GM04503 (cell line): ENCODE data around the gene KRTAP5-4.
"Not testable (repeated sequence)": the region's sequence is repeated elsewhere in the genome, so short reads cannot be mapped to it uniquely, and the experiment has no call there.

Experiments
- DNase-seq: peaks from one replicate; pipeline ENCODE4 v3.0.0-alpha.2; 2012; ENCODE audit warnings: low read depth

KRTAP5-4 gene

DNA sequence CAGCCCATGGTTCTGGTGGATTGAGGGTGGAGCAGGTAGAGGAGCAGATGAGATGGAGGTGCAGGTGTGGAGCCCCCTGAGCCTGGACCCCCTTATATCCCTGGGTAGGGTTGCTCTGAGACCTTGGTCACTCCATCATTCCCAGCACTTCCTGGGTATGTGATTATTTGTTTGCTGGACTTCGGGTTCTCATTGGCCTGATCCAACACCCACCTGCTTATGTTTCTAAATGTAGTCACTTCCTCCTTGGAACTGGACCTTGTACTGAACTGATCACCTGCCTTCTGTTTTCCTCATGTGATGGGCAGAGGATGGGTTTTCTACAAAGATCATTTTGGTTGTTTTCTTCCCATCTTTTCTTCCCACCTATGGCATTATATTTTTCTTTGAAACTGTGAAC lies at the start of gene KRTAP5-4:
Gene KRTAP5-4 (minus strand): TSS at position 53 of the 400 bp plus-strand sequence. CDS start 45 bp downstream, at position 8.
- no peak for DNase-seq

DNA sequence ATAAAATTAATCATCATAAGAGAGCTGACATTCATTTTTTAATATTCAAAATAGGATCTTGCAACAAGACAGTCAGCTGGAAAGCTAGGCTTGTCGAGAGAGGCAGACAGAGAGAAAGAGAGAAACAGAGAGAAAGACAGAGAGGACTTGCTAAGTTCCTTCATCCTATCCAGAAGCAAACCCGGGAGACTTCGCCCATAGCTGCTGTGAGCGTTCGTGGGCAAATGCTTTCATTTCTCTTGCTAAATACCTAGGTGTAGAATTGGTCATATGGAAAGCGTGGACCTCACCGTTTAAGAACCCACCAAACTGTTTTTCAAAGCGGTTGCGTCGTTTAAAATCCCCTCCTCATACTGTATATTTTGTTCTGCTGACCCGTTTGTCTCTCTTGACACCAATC lies 49.7 kb upstream of the KRTAP5-4 start:
- DNase-seq: no peak

- no peak for DNase-seq
These were observed 49.0 kb upstream of the KRTAP5-4 start for GRCh38 chr11:1670905-1671371.

- not testable (repeated sequence) for DNase-seq
These were observed 48.5 kb upstream of the KRTAP5-4 start for GRCh38 chr11:1670457-1670856.

DNA sequence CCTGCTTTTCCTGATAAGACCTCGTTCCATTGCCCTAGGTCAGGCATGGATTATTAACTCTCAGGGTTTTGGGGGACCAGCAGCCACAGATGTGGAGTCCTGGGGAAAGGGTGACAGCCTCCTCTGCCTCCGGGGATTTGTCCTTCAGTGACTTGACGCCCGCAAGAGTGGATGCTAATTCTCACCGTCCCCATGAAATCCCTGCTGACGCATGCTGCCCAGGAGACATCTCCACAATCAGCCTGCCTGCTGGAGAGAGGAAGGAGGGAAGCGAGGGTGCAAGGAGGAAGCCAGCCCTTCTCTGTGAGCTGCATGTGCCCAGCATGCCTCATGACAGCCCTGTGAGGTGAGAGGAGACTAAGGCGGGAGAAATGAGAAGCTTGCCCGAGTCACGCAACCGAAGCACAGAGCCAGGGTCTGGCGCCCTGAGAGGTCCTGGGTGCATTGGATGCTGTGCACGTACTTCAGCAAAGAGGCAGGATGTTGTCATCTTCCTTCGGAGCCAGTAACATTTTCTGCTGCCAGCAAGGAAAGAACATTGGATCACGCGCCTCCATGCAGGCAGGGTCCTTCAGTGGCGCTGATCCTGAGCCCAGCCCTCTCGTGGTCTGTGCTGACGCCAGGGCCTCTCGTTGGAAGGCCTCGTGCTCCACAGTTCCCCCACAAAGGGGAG lies 47.7 kb upstream of the KRTAP5-4 start:
- no peak for DNase-seq

DNA sequence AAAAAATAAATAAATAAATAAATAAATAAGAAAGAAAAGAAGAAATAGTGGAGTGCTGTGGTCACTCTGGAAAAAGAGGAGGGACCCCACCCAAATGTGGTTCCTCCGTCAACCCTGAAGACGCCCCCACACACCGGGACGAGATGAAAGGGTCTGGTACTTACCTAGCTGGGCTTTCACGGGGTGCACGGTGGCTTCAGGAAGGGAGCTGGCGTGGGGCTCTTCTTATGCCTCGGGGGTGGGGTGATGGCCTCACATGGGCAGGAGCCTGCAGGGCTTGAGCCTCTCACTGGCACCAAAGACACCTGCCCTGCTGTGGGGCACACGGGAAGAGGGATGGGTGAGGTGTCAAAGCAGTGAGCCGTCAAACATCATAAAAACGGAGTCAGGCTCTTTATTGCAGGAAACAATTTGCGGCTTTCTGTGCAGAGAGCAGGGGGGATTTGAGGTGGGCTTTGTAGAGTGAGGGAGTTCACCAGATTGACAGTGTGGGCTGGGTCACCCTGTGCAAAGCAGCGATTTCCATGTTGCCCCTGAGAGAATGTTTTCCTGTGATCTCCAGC lies 47.1 kb upstream of the KRTAP5-4 start:
- DNase-seq: no peak

DNA sequence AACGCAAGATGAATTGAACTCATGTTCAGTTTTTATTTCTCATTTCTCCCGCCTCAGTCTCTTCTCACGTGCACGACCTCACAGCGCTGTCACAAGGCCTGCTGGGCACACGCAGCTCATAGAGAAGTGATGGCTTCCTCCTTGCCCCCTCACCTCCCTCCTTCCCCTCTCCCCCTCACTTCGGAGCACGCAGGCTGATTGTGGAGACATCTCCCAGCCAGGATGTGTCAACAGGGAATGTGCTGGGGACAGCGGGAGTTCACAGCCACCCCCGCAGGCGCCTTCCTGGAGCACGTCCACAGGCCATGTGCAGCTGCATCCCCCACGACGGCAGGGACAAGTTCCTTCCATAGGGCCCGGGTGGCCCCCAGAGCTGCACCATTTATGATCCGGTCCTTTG lies 46.0 kb upstream of the KRTAP5-4 start:
- DNase-seq: no peak

- no peak for DNase-seq
These were observed 45.3 kb upstream of the KRTAP5-4 start for GRCh38 chr11:1667121-1667850.

DNA sequence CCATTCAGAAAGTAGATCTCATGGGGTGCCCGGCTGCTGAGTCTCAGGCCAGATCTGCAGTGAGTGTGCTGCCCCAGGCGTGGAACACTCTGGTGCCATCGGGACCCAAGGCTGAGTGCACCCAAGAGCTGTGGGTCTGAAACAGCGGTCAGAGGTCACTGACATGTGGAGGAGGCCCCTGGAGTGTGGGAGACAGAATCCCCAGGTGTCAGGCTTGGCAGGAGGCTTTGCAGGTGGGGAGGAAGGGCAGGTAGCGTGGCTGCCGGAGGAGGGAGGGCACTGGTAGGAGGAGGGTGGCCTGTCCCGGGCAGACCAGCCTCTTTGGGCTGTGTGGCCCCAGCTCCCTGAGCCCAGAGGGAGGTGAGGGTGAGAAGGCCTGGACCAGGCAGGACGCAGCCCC lies 43.4 kb upstream of the KRTAP5-4 start:
- no peak for DNase-seq

- not testable (repeated sequence) for DNase-seq
These were observed 40.9 kb upstream of the KRTAP5-4 start for GRCh38 chr11:1662699-1663283.

DNA sequence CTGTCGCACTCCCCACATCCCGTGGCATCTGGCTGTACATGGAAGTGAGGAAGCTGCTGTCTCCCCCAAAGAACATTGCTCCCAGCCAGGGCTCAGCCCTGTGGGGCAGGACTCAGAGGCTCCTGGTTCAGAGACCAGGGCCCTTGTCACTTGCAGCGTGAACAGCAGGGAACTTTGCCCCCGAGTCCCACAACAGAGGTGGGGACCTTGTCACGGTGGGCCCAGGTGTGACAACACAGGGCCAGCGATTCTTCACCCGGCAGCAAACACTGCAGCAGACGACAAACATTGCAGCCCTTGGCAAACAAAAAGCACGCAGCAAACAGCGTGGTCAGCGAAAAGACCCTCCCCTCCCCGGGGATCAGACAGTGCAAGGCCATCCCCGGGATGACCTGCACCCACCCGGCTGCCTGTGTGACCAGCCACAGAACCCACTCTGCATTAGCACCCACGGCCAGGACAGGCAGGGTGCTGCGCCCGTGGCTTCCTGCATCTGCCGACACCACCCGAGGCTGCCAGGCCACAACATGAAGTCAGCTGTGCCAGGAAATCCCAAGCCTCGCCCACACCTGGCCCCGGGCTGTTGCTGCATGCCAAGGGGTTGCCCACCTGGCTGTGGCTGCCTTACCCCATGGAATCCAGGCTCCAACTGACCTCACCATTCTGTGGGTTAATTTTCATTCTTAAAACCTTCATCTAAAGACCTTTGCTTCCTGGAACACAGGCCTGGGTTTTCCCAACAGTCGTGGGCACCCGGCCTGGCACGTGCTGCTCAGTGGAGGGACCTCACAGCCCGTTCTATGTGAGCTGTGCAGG lies 39.7 kb upstream of the KRTAP5-4 start:
- DNase-seq: not testable (repeated sequence)

- no peak for DNase-seq
These were observed 38.4 kb upstream of the KRTAP5-4 start for GRCh38 chr11:1660111-1660867.

DNA sequence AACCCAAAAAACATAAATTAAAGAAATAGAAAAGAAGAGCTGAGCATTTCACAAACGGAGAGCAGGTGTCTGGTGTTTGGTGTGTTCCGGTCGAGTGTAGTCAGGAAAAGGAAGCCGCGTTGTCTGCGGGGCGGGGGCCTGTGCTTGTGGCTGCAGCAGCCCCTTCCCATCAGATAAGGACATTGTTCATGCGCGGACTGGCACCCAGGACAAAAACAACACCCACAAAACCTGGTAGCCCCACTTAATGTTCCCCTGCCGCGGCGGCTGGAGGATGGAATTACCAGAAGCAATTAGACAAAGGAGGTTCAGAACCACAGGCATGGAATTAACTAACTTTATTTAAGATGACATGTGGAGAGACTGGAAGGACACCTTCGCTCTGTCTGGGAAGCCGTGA lies 37.6 kb upstream of the KRTAP5-4 start:
- DNase-seq: no peak

DNA sequence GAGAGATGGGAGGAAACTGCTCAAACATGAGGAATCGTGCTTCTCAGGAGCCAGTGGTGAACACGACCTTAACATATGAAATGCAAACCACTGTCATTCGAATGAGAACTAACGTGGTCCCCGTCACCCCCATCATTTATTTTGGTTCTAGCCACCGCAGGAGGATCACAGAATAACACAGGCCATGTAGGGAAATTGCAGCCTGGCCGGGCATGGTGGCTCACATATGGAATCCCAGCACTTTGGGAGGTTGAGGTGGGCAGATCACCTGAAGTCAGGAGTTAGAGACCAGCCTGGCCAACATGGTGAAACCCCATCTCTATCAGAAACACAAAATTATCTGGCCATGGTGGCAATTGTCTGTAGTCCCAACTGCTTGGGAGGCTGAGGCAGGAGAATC lies 34.7 kb upstream of the KRTAP5-4 start:
- DNase-seq: no peak

DNA sequence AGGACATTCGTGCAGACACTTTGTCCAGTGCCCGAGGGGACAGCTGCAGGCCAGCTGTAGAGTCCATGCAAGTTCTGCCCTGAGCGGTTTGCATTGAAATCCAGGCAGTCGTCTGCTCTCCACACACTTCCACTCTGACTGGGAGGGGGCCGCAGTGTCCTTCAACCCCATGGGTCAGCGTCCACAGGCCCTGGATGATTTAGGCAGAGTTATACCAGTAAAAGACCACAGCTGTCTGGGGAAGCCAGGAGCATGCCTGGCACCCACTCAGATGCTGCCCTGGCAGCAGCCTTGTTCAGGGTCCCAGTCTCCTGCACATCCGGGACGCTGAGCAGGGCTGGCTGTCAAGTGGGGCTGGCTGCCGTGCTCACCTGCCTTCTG lies 34.1 kb upstream of the KRTAP5-4 start:
- DNase-seq: no peak

DNA sequence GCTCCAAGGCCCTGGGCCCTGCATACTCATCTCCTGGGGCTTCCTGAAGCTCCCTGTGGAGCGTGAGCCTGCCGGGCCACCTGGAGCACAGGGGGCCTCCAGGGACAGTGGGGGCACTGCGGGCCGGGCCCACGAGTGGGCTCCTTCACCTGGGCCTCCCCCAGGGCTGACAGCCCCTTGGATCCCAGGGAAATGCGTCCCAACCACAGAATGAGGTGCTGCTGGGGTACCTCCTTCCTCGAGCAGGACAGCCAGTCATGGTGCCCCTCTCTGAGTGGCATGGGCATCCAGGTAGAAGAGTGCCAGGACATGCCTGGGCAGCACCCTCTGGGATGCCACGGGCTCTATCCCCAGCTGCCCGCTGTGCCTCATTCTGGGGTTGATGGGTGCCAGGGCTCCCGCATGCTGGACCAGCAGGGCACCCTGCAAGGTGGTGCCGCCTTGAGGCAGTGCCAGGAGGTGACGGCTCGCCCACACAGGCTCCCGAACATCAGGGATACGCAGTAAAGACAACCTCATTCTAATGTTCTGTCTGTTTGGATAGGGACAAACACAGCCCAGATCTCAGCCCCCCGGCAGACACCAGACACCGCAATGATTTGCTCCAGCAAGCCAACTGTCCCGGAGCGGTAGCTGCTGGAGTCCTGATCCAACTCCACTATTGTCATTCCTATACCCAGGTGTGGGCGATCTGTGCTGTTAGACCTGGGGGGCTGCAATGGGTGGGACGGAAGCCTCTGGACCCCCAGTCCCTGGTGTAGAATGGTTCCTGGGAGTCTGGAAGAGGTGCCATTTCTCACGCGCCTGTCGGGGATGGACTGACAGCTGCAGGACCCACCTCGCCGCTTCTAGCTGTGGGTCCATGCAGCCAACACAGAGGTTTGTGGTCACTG lies 33.5 kb upstream of the KRTAP5-4 start:
- DNase-seq: no peak

- no peak for DNase-seq
These were observed 32.6 kb upstream of the KRTAP5-4 start for GRCh38 chr11:1654388-1655167.

DNA sequence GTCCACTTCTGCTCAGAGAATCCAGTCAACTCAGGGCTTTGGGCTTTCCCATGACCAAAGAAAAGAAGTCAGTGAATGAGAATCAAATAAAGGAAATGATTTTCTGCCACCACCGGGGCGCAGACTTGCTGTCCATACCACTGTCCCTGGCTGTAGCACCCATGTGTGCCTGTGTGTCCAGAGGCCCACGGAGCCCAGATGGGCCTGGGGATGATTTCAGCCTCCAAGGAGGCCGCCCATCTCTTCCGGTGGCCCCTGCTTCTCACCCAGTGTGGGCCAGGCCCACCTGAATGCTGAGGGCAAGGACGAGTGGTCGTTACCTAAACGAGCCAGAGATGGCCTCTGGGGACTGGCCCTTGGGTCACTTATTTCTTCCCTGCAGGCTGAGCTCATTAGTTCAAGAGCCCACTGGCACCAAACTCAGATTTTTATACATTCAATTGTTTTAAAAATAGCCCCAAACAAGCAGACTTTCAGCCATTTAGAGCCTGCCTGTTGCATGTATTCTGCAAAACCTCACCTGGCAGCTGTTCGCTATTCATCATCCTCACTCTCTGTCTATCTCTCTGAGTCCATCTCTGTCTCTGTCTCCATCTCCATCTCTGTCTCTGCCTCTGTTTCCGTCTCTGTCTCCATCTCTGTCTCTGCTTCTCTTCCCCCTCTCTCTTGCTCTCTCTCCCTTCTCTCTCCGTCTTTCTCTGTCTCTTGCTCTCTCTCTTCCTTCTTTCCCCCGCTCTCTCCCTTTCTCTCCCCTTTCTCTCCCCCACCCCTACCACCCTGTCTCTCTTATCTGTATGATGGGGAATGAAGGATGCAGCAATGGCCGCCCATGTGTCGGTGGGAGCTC lies 31.8 kb upstream of the KRTAP5-4 start:
- no peak for DNase-seq
